SK-N-SH (cell line): Measurements from ENCODE around the gene CDX2. TPM values are rescaled to one million over a fixed set of nuclear protein-coding genes. Genes with fewer than 3 reads are reported as not detected.

ENCODE experiments used
- CTCF ChIA-PET: fragments of 300-600, 350-600 bp; formaldehyde crosslinking; extraction: SDS; loops from one replicate; lab custom pipeline; 2021; lab: Yijun Ruan, JAX
- POLR2A ChIA-PET: fragments of 350-600 bp; sonication (Branson Sonifier 250); formaldehyde crosslinking; extraction: SDS; loops from one replicate; lab custom pipeline; 2020; ENCODE audit warnings: antibody characterized with exemption, inconsistent platforms; lab: Yijun Ruan, JAX
- DNase-seq: peaks from one replicate; pipeline ENCODE4 v3.0.0; 2012
- H2AFZ ChIP-seq: fragments of 200-600 bp; sonication (generic); 2 replicates; pipeline ENCODE4 v1.8.1; 2016; ENCODE audit warnings: antibody characterized with exemption, mild to moderate bottlenecking, low read depth
- H3F3A ChIP-seq: fragments of 200-600 bp; sonication (generic); replicated peaks from 2 replicates; pipeline ENCODE3; 2016; ENCODE audit warnings: antibody characterized with exemption, mild to moderate bottlenecking; ENCODE audit not compliant: insufficient read depth
- H3K27ac ChIP-seq, 2 experiments: fragments of 200-500 bp in 1 of 2; fragments of 200-600 bp in 1 of 2; sonication (Bioruptor generic) in 1 of 2; sonication (generic), shearing (Covaris generic) in 1 of 2; 2 replicates each; pipeline versions ENCODE4 v1.5.1 to v1.6.1; 2014 to 2016; ENCODE audit warnings: low read depth in 2 of 2, inconsistent platforms in 1 of 2, low read length in 1 of 2, mild to moderate bottlenecking in 1 of 2, mixed read lengths in 1 of 2
- H3K27me3 ChIP-seq: fragments of 200-600 bp; sonication (generic), shearing (Covaris generic); 2 replicates; pipeline ENCODE4 v1.6.1; 2016; ENCODE audit warnings: mixed run types; ENCODE audit not compliant: insufficient read depth
- H3K36me3 ChIP-seq, 2 experiments: fragments of 200-500 bp in 1 of 2; fragments of 200-600 bp in 1 of 2; sonication (Bioruptor generic) in 1 of 2; sonication (generic) in 1 of 2; replicated peaks in 1 of 2; 2 replicates each; pipeline versions ENCODE3 to v1.5.1; 2014 to 2016; ENCODE audit warnings: low read length in 1 of 2, mild to moderate bottlenecking in 1 of 2; ENCODE audit not compliant: insufficient read depth in 2 of 2, control insufficient read depth in 1 of 2
- H3K4me1 ChIP-seq, 2 experiments: fragments of 200-500 bp in 1 of 2; fragments of 200-600 bp in 1 of 2; sonication (Bioruptor generic) in 1 of 2; sonication (generic), shearing (Covaris generic) in 1 of 2; 2 replicates each; pipeline versions ENCODE4 v1.5.1 to v1.6.1; 2014 to 2016; ENCODE audit warnings: low read depth in 1 of 2, low read length in 1 of 2, mixed run types in 1 of 2; ENCODE audit not compliant: insufficient read depth in 2 of 2, control insufficient read depth in 1 of 2
- H3K4me2 ChIP-seq: fragments of 200-600 bp; sonication (generic), shearing (Covaris generic); 2 replicates; pipeline ENCODE4 v1.6.1; 2017; ENCODE audit warnings: mixed run types
- H3K4me3 ChIP-seq, 2 experiments: fragments of 200-500 bp in 1 of 2; fragments of 200-600 bp in 1 of 2; sonication (Bioruptor generic) in 1 of 2; sonication (generic), shearing (Covaris generic) in 1 of 2; 2 replicates each; pipeline versions ENCODE4 v1.5.1 to v1.8.1; 2014 to 2016; ENCODE audit warnings: low read depth in 2 of 2, inconsistent platforms in 1 of 2, low read length in 1 of 2, mild to moderate bottlenecking in 1 of 2, mixed read lengths in 1 of 2, moderate library complexity in 1 of 2
- H3K79me2 ChIP-seq: fragments of 200-600 bp; sonication (generic); 2 replicates; pipeline ENCODE4 v1.8.1; 2017; ENCODE audit warnings: mild to moderate bottlenecking; ENCODE audit not compliant: insufficient read depth
- H3K9ac ChIP-seq: fragments of 200-600 bp; sonication (generic); 2 replicates; pipeline ENCODE4 v1.6.1; 2017; ENCODE audit warnings: mixed run types
- H3K9me2 ChIP-seq: fragments of 200-600 bp; sonication (generic); 2 replicates; pipeline ENCODE4 v1.6.1; 2017; ENCODE audit warnings: mixed run types
- H3K9me3 ChIP-seq: fragments of 200-600 bp; sonication (generic); 2 replicates; pipeline ENCODE4 v1.6.1; 2017; ENCODE audit warnings: mixed run types, mild to moderate bottlenecking, moderate library complexity
- H4K20me1 ChIP-seq: fragments of 200-600 bp; sonication (generic); 2 replicates; pipeline ENCODE4 v1.6.1; 2017; ENCODE audit warnings: mild to moderate bottlenecking, mixed run types; ENCODE audit not compliant: insufficient read depth
- CHD2 ChIP-seq: fragments of 150-350 bp; IDR thresholded peaks from 2 replicates; pipeline ENCODE4 v1.6.1; 2018; ENCODE audit warnings: low read length; ENCODE audit not compliant: partially characterized antibody
- ELF1 ChIP-seq: IDR thresholded peaks from 2 replicates; pipeline ENCODE4 v1.4.0; 2012
- EP300 ChIP-seq, 2 experiments: IDR thresholded peaks; 2 replicates each; pipeline versions ENCODE4 v1.4.0 to v1.6.1; 2012; ENCODE audit warnings: borderline replicate concordance in 1 of 2, low read depth in 1 of 2, low read length in 1 of 2
- FOSL2 ChIP-seq: IDR thresholded peaks from 2 replicates; pipeline ENCODE4 v1.4.0; 2012; ENCODE audit warnings: low read depth, mild to moderate bottlenecking, moderate library complexity, borderline replicate concordance
- JUND ChIP-seq: IDR thresholded peaks from 2 replicates; pipeline ENCODE4 v1.4.0; 2012
- MEF2A ChIP-seq: IDR thresholded peaks from 2 replicates; pipeline ENCODE4 v1.4.0; 2012; ENCODE audit warnings: low read depth, borderline replicate concordance
- POLR2AphosphoS5 ChIP-seq: IDR thresholded peaks from 2 replicates; pipeline ENCODE4 v1.6.1; 2012; ENCODE audit warnings: low read depth, low read length
- RAD21 ChIP-seq: IDR thresholded peaks from 2 replicates; pipeline ENCODE4 v1.6.1; 2012; ENCODE audit warnings: mild to moderate bottlenecking, low read length
- RXRA ChIP-seq: IDR thresholded peaks from 2 replicates; pipeline ENCODE4 v1.4.0; 2012; ENCODE audit warnings: low read depth, mild to moderate bottlenecking, borderline replicate concordance
- SMC3 ChIP-seq: IDR thresholded peaks from 2 replicates; pipeline ENCODE4 v1.6.1; 2012; ENCODE audit warnings: low read depth, low read length, improper control_type of control experiment
- TCF12 ChIP-seq: IDR thresholded peaks from 2 replicates; pipeline ENCODE4 v1.4.0; 2012
- TEAD4 ChIP-seq: IDR thresholded peaks from 2 replicates; pipeline ENCODE4 v1.4.0; 2012; ENCODE audit warnings: mild to moderate bottlenecking, borderline replicate concordance; ENCODE audit not compliant: insufficient read depth
- USF2 ChIP-seq: fragments of 150-350 bp; IDR thresholded peaks from 2 replicates; pipeline ENCODE4 v1.6.1; 2017; ENCODE audit warnings: antibody characterized with exemption, low read length, low read depth, borderline replicate concordance
- WGBS: methylation state at CpG from one replicate; pipeline ENCODE4 v1.1.6; 2017; ENCODE audit warnings: low lambda C conversion rate; 5-methylcytosine and 5-hydroxymethylcytosine counted together
- polyA plus RNA-seq, 3 experiments: library from polyadenylated mRNA; depleted of rRNA; stranded (reverse); fragments of >200 nt; gene quantifications; 2 replicates each; pipeline ENCODE4 v1.2.3, GENCODE V29; 2012
- TF ChIP-seq, protein P1 (sequence below): IDR thresholded peaks from 2 replicates; pipeline ENCODE4 v1.6.1; 2012; ENCODE audit warnings: mild to moderate bottlenecking, low read depth, low read length, moderate library complexity
- TF ChIP-seq, protein P2 (sequence below): IDR thresholded peaks from 2 replicates; pipeline ENCODE4 v1.4.0; 2012; ENCODE audit warnings: low read depth
- TF ChIP-seq, protein P3 (sequence below): IDR thresholded peaks from 2 replicates; pipeline ENCODE4 v1.4.0; 2012; ENCODE audit warnings: low read depth, borderline replicate concordance
- TF ChIP-seq, protein P4 (sequence below): fragments of 200-600 bp; sonication (generic); IDR thresholded peaks from 2 replicates; pipeline ENCODE4 v1.6.1; 2017; ENCODE audit warnings: antibody characterized with exemption, mild to moderate bottlenecking, moderate library complexity

Gene CDX2
- polyA plus RNA-seq, 1 of the 3 experiments (the other 2 are of a cell fraction) = not detected

DNA sequence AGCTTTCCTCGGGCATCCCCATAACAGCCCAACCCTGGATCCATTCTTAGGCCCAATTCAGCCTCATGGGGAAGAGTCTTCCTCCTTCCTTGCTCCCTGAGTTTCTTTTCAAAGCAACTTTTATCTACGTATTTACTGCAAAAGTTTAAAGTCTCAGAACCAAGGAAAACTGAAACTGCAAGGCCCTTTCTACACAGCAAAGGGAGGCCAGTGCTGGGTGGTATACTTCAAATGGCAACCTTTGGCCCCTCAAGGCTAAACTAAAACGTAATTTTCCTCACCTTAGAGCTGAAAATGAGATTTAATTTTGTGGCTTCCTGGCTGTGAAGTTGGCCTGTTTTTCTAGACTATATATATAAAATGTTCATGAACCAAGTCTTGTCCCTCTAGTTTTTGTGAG lies 5.6 kb downstream of the CDX2 start:
- no peak overlapping the region for H3K4me3 ChIP-seq
- DNase-seq = no peak
- H3K9me2 ChIP-seq = no peaks in the 10 kb centered on the region
- H4K20me1 ChIP-seq = no peaks in the 10 kb centered on the region
- H3F3A ChIP-seq = no peaks in the 10 kb centered on the region
- ChIA-PET POLR2A (no interaction called here), CTCF (interaction anchor here (0.5 to 3.5 kb wide), 3 partner anchors 9 to 624 kb away, joined by 3 to 11 read pairs (median 10); no protein-coding TSS in a partner anchor)
- H3K4me1 ChIP-seq = no peaks in the 10 kb centered on the region
- no peak for TF ChIP-seq EP300 (IDR thresholded peaks at IDR 0.05; ENCODE audit: borderline replicate concordance in 1 of 2, low read depth in 1 of 2, low read length in 1 of 2)
- TF ChIP-seq TEAD4 = no peak
- no peak for TF ChIP-seq CHD2
- no peak for TF ChIP-seq POLR2AphosphoS5
- H3K79me2 ChIP-seq = no peaks in the 10 kb centered on the region
- 31% methylated on average over 3 of the region's 3 CpGs for WGBS
- H3K4me2 ChIP-seq = no peak overlapping the region
- H3K36me3 ChIP-seq = no peaks in the 10 kb centered on the region
- H3K9ac ChIP-seq = no peak overlapping the region
- no peak overlapping the region for H2AFZ ChIP-seq
- H3K9me3 ChIP-seq = no peaks in the 10 kb centered on the region
- no peak overlapping the region for H3K27ac ChIP-seq
- H3K27me3 ChIP-seq = peaks cover 84% of the 10 kb centered on the region

DNA sequence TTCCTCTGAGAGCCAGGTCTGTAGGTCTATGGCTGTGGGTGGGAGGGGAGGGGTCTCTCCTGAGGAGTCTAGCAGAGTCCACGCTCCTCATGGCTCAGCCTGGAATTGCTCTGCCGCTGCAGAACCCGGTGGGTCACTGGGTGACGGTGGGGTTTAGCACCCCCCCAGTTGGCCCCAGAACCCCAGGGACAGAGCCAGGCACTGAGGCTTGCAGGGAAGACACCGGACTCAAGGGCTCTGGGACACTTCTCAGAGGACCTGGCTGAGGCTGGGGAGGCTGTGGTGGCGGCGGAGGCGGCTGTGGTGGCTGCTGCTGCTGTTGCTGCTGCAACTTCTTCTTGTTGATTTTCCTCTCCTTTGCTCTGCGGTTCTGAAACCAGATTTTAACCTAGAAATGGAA lies 6.1 kb downstream of the CDX2 start:
- Histone ChIP-seq H3K36me3 (no peaks in the 10 kb centered on the region), H3K4me3 (no peak overlapping the region), H3K9ac (no peak overlapping the region), H3K27ac (no peak overlapping the region), H4K20me1 (no peaks in the 10 kb centered on the region), H3F3A (no peaks in the 10 kb centered on the region), H3K79me2 (no peaks in the 10 kb centered on the region), H3K27me3 (peaks cover 82% of the 10 kb centered on the region), H3K9me3 (no peaks in the 10 kb centered on the region), H3K4me2 (no peak overlapping the region), H2AFZ (no peak overlapping the region), H3K4me1 (no peaks in the 10 kb centered on the region), H3K9me2 (no peaks in the 10 kb centered on the region)
- TF ChIP-seq TCF12 = no peak
- TF ChIP-seq RAD21 = no peak
- TF ChIP-seq USF2 = no peak
- TF ChIP-seq MEF2A = no peak
- TF ChIP-seq, protein P1, sequence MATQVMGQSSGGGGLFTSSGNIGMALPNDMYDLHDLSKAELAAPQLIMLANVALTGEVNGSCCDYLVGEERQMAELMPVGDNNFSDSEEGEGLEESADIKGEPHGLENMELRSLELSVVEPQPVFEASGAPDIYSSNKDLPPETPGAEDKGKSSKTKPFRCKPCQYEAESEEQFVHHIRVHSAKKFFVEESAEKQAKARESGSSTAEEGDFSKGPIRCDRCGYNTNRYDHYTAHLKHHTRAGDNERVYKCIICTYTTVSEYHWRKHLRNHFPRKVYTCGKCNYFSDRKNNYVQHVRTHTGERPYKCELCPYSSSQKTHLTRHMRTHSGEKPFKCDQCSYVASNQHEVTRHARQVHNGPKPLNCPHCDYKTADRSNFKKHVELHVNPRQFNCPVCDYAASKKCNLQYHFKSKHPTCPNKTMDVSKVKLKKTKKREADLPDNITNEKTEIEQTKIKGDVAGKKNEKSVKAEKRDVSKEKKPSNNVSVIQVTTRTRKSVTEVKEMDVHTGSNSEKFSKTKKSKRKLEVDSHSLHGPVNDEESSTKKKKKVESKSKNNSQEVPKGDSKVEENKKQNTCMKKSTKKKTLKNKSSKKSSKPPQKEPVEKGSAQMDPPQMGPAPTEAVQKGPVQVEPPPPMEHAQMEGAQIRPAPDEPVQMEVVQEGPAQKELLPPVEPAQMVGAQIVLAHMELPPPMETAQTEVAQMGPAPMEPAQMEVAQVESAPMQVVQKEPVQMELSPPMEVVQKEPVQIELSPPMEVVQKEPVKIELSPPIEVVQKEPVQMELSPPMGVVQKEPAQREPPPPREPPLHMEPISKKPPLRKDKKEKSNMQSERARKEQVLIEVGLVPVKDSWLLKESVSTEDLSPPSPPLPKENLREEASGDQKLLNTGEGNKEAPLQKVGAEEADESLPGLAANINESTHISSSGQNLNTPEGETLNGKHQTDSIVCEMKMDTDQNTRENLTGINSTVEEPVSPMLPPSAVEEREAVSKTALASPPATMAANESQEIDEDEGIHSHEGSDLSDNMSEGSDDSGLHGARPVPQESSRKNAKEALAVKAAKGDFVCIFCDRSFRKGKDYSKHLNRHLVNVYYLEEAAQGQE = no peak
- no peak for TF ChIP-seq FOSL2
- TF ChIP-seq, protein P2, sequence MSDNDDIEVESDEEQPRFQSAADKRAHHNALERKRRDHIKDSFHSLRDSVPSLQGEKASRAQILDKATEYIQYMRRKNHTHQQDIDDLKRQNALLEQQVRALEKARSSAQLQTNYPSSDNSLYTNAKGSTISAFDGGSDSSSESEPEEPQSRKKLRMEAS = no peak
- TF ChIP-seq, protein P3, sequence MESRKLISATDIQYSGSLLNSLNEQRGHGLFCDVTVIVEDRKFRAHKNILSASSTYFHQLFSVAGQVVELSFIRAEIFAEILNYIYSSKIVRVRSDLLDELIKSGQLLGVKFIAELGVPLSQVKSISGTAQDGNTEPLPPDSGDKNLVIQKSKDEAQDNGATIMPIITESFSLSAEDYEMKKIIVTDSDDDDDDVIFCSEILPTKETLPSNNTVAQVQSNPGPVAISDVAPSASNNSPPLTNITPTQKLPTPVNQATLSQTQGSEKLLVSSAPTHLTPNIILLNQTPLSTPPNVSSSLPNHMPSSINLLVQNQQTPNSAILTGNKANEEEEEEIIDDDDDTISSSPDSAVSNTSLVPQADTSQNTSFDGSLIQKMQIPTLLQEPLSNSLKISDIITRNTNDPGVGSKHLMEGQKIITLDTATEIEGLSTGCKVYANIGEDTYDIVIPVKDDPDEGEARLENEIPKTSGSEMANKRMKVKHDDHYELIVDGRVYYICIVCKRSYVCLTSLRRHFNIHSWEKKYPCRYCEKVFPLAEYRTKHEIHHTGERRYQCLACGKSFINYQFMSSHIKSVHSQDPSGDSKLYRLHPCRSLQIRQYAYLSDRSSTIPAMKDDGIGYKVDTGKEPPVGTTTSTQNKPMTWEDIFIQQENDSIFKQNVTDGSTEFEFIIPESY = no peak
- no peak for TF ChIP-seq ELF1
- no peak for TF ChIP-seq JUND
- TF ChIP-seq SMC3 = no peak
- no peak for TF ChIP-seq RXRA
- no peak for TF ChIP-seq CHD2
- TF ChIP-seq, protein P4, sequence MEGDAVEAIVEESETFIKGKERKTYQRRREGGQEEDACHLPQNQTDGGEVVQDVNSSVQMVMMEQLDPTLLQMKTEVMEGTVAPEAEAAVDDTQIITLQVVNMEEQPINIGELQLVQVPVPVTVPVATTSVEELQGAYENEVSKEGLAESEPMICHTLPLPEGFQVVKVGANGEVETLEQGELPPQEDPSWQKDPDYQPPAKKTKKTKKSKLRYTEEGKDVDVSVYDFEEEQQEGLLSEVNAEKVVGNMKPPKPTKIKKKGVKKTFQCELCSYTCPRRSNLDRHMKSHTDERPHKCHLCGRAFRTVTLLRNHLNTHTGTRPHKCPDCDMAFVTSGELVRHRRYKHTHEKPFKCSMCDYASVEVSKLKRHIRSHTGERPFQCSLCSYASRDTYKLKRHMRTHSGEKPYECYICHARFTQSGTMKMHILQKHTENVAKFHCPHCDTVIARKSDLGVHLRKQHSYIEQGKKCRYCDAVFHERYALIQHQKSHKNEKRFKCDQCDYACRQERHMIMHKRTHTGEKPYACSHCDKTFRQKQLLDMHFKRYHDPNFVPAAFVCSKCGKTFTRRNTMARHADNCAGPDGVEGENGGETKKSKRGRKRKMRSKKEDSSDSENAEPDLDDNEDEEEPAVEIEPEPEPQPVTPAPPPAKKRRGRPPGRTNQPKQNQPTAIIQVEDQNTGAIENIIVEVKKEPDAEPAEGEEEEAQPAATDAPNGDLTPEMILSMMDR = no peak
- ChIA-PET CTCF (interaction anchor here (2.2 to 3.5 kb wide), 2 partner anchors 9 to 137 kb away, joined by 10 to 11 read pairs; no protein-coding TSS in a partner anchor), POLR2A (no interaction called here)
- WGBS = 20% methylated on average over 1 of the region's 9 CpGs
- DNase-seq = no peak
